ENCODE measurements around the gene ZCCHC24.

DNA sequence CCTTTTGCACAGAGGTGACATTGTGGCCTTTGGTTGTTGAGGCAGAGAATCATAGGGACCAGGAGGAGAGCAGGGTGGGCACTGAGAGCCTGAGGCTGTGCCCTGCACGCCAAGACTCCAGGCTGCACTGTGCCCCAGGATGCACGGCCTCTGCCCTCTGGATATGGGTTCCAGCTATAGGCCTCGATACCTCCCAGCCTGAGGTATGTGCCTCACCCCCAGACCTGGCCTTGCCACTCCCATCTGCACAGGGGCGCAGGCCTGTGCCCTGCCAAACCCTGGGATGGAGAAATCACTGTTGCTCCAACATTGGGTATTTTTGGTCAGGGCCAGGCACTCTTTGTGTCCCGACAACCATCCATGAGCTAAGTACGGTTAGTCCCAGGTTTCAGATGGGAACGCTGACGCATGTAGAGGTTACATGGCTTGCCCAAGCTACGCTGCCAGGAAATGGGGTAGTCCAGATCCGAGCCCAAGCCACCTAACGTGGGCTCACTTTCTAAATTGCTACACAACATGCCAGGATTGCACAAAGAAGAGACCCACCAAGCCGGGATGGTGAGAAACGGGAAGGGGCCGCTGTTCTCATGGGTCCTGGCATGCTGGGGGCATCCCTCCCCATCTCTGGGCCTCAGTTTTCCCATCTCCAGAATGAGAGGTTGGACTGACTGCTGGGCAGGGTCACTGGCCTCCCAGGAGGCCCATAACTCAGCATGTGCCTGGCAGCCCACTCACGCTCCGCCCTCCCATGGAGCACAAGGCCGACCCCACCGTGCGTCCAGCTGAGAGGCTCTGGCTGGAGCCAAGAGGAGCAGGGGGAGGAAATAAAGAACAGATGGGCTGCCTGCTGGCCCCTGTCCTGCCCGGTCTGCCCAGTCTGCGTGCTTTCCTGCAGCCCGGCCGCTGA is 44.2 kb downstream of the ZCCHC24 start:
- TF ChIP-seq POLR2A (IDR thresholded peaks at IDR 0.05) = no peak
- TF ChIP-seq CTCF (IDR thresholded peaks at IDR 0.05) = no peak
